Nephron (organoid): ENCODE results near the gene MAGI1.

Experiments
- H3K27ac Mint-ChIP-seq, 3 experiments: 2 replicates each; pipeline ENCODE4 v1.8.0; 2020; ENCODE audit warnings: mixed read lengths in 3 of 3, mild to moderate bottlenecking in 2 of 3, moderate library complexity in 1 of 3
- H3K27me3 Mint-ChIP-seq: 2 replicates; pipeline ENCODE4 v1.8.0; 2021; ENCODE audit warnings: low read depth, mild to moderate bottlenecking, moderate library complexity, mixed read lengths
- H3K36me3 Mint-ChIP-seq: 2 replicates; pipeline ENCODE4 v1.8.0; 2020; ENCODE audit warnings: low read depth, mixed read lengths
- H3K4me1 Mint-ChIP-seq: 2 replicates; pipeline ENCODE4 v1.8.0; 2020; ENCODE audit warnings: mixed read lengths
- H3K4me3 Mint-ChIP-seq, 3 experiments: 2 replicates each; pipeline ENCODE4 v1.8.0; 2020; ENCODE audit warnings: mild to moderate bottlenecking in 3 of 3, mixed read lengths in 3 of 3, moderate library complexity in 2 of 3
- H3K9me3 Mint-ChIP-seq: 2 replicates; pipeline ENCODE4 v1.8.0; 2020; ENCODE audit warnings: mixed read lengths
- TF ChIP-seq, protein P1 (sequence below), 3 experiments: fragments of 200-600 bp; sonication (generic); IDR thresholded peaks; one replicate each; pipeline ENCODE4 v1.5.0; 2021; ENCODE audit warnings: antibody characterized with exemption in 3 of 3; ENCODE audit not compliant: unreplicated experiment in 3 of 3

Gene MAGI1

GRCh38 chr3:65597226-65597951, 441.3 kb downstream of the MAGI1 start:
- TF ChIP-seq, protein P1, sequence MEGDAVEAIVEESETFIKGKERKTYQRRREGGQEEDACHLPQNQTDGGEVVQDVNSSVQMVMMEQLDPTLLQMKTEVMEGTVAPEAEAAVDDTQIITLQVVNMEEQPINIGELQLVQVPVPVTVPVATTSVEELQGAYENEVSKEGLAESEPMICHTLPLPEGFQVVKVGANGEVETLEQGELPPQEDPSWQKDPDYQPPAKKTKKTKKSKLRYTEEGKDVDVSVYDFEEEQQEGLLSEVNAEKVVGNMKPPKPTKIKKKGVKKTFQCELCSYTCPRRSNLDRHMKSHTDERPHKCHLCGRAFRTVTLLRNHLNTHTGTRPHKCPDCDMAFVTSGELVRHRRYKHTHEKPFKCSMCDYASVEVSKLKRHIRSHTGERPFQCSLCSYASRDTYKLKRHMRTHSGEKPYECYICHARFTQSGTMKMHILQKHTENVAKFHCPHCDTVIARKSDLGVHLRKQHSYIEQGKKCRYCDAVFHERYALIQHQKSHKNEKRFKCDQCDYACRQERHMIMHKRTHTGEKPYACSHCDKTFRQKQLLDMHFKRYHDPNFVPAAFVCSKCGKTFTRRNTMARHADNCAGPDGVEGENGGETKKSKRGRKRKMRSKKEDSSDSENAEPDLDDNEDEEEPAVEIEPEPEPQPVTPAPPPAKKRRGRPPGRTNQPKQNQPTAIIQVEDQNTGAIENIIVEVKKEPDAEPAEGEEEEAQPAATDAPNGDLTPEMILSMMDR (IDR thresholded peaks at IDR 0.05; ENCODE audit: unreplicated experiment in 3 of 3): no peak
- H3K27ac Mint-ChIP-seq: peak overlapping the region; percentile 44 to 79 (median 59)
- peaks cover 49% of the 10 kb centered on the region for H3K27me3 Mint-ChIP-seq
- H3K4me1 Mint-ChIP-seq: peaks cover 22% of the 10 kb centered on the region
- no peaks in the 10 kb centered on the region for H3K9me3 Mint-ChIP-seq
- peak overlapping the region; percentile 85 to 88 (median 86) for H3K4me3 Mint-ChIP-seq
- no peaks in the 10 kb centered on the region for H3K36me3 Mint-ChIP-seq

DNA sequence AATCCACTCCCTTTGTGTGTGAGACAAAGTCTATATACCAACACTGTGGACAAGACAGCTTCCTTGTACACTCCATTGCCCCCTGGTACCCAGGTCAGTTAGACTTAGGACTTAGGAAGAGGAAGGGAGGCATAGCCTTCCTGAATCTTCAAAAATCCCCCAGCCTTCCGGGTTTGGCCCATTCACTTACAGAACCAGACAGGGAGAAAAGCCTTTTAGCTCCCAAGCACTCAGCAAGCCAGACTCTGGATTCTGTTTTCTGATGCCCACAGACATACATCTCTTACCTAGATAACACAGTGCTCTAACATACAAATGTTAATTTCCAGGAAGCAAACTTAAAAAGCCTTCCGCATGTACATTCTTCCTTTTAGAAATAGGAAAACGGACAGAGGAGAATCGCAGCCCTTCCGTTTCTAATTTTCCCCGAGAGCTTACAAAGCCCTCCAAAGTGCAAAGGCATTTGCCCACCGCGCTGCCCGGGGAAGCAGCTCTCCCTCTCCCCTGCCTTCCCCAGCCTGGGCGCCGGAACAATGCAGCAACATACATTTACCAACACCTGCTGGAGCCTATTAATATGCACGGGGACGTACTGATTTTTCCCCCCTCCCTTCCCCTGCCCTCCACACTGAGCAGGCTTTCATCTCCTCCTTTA, 442.0 kb downstream of the MAGI1 start:
- peak overlapping the region; percentile 44 to 79 (median 59) for H3K27ac Mint-ChIP-seq
- H3K36me3 Mint-ChIP-seq: no peaks in the 10 kb centered on the region
- peak overlapping the region; percentile 85 to 88 (median 86) for H3K4me3 Mint-ChIP-seq
- peaks cover 49% of the 10 kb centered on the region for H3K27me3 Mint-ChIP-seq
- H3K4me1 Mint-ChIP-seq: peaks cover 22% of the 10 kb centered on the region
- H3K9me3 Mint-ChIP-seq: no peaks in the 10 kb centered on the region
- TF ChIP-seq, protein P1 (IDR thresholded peaks at IDR 0.05; ENCODE audit: unreplicated experiment in 3 of 3): no peak

DNA sequence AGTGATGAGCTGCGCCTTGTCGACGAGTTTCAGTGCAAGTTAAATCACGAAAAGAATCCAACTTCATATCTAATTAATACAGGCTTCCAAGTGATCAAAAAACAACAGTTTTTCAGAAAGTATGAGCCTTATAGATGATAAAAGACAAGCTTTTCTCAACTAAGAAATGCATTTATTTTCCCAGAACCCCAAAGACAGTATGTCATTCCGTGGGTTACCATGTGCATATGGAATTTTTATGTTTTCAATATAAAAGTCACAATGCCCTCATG, 442.8 kb downstream of the MAGI1 start:
- Mint-ChIP-seq H3K27ac (peak overlapping the region in 2 of 3 experiments; percentile 44 to 59), H3K9me3 (no peaks in the 10 kb centered on the region), H3K4me1 (peaks cover 22% of the 10 kb centered on the region), H3K4me3 (peak overlapping the region; percentile 85 to 88 (median 86)), H3K36me3 (no peaks in the 10 kb centered on the region), H3K27me3 (peaks cover 49% of the 10 kb centered on the region)
- TF ChIP-seq, protein P1 (IDR thresholded peaks at IDR 0.05; ENCODE audit: unreplicated experiment in 3 of 3): no peak

DNA sequence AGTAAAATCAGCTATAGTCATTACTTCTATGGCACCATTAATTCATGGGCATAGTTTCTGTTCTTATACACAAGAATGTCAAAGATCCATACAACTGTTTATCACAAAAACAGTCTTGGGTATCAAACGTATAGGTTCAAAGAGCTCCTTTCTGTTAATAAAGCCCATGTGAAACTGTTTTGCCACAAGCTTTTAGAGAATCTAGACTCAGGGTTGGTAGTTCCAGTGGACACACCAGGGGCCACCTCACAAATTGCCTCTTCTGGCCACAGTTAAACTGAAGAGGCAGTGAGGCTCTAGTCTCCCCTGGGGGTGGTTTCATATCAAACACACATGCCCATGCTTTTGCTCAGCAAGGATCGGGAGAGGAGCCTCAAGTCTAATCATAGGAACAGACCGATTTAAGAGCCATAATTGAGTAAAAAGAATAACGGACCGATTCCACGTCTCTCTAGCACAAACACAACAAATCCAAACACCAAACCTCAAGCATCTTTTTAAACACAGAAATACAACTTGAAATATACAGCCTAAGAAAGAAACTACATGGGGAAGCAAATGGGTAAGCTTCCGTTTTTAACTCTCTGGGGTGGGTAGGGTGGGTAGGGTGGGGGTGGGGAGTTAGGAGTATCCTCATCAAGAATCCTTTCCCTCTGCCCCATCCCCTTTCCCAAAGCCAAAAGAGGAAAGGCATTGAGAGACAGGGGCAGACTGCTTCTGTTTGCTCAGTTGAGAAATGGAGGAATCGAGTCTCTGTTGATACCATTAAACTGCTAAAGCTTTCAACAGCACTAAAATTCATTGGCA, 443.3 kb downstream of the MAGI1 start:
- TF ChIP-seq, protein P1 (IDR thresholded peaks at IDR 0.05; ENCODE audit: unreplicated experiment in 3 of 3): no peak
- no peaks in the 10 kb centered on the region for H3K9me3 Mint-ChIP-seq
- no peaks in the 10 kb centered on the region for H3K36me3 Mint-ChIP-seq
- H3K27me3 Mint-ChIP-seq: peaks cover 49% of the 10 kb centered on the region
- H3K4me3 Mint-ChIP-seq: peak overlapping the region; percentile 31 to 72 (median 48)
- H3K4me1 Mint-ChIP-seq: peaks cover 22% of the 10 kb centered on the region
- peak overlapping the region in 2 of 3 experiments; percentile 4 to 7 for H3K27ac Mint-ChIP-seq

- Mint-ChIP-seq H3K4me3 (no peak overlapping the region), H3K36me3 (no peaks in the 10 kb centered on the region), H3K4me1 (peaks cover 22% of the 10 kb centered on the region), H3K9me3 (no peaks in the 10 kb centered on the region), H3K27ac (no peak overlapping the region), H3K27me3 (peaks cover 42% of the 10 kb centered on the region)
- TF ChIP-seq, protein P1 (IDR thresholded peaks at IDR 0.05; ENCODE audit: unreplicated experiment in 3 of 3): no peak
These were observed 444.7 kb downstream of the MAGI1 start for GRCh38 chr3:65593780-65594752.
